Fibroblast of villous mesenchyme (primary cell): ENCODE data around the gene IL1RAPL2. TPM values are rescaled to one million over a fixed set of nuclear protein-coding genes. Genes with fewer than 3 reads are reported as not detected.

Experiments used
- DNase-seq: peaks from one replicate; pipeline ENCODE4 v3.0.0-alpha.2; 2010; ENCODE audit warnings: low read depth
- H3K4me3 ChIP-seq: 2 replicates; pipeline ENCODE4 v1.5.1; 2011; ENCODE audit warnings: low read depth, mild to moderate bottlenecking, low read length
- CTCF ChIP-seq: IDR thresholded peaks from 2 replicates; pipeline ENCODE4 v1.5.1; 2012; ENCODE audit warnings: low read depth, mild to moderate bottlenecking, low read length; ENCODE audit not compliant: insufficient read depth
- total RNA-seq: library from RNA; depleted of rRNA; stranded (reverse); fragments of >200 nt; gene quantifications from 2 replicates; pipeline ENCODE4 v1.2.3, GENCODE V29; 2012

IL1RAPL2 gene
- total RNA-seq, 1 donor, result 0.43 TPM

GRCh38 chrX:105744291-105744690, 1178.3 kb downstream of the IL1RAPL2 start:
- no peak for DNase-seq
- TF ChIP-seq CTCF, result no peak
- no peak overlapping the region for H3K4me3 ChIP-seq

- TF ChIP-seq CTCF, result no peak
- no peak overlapping the region for H3K4me3 ChIP-seq
- no peak for DNase-seq
These were observed 1178.9 kb downstream of the IL1RAPL2 start for GRCh38 chrX:105744946-105745345.

GRCh38 chrX:105745863-105746262, 1179.9 kb downstream of the IL1RAPL2 start:
- H3K4me3 ChIP-seq, result no peak overlapping the region
- no peak for TF ChIP-seq CTCF

GRCh38 chrX:105752338-105752956, 1186.4 kb downstream of the IL1RAPL2 start:
- no peak for TF ChIP-seq CTCF
- DNase-seq, result no peak
- no peak overlapping the region for H3K4me3 ChIP-seq

More at GRCh38 chrX:105745863-105746262, 1179.9 kb downstream of the IL1RAPL2 start:
- no peak for DNase-seq

GRCh38 chrX:105753411-105753810, 1187.4 kb downstream of the IL1RAPL2 start:
- no peak for DNase-seq
- no peak for TF ChIP-seq CTCF
- H3K4me3 ChIP-seq, result no peak overlapping the region

GRCh38 chrX:105754286-105754964, 1188.4 kb downstream of the IL1RAPL2 start:
- H3K4me3 ChIP-seq, result no peak overlapping the region
- DNase-seq, result no peak
- no peak for TF ChIP-seq CTCF
